SK-N-SH (cell line): Measurements from ENCODE around the gene ATP7B. TPM values are rescaled to one million over a fixed set of nuclear protein-coding genes. Genes with fewer than 3 reads are reported as not detected.

ENCODE experiments used
- CTCF ChIA-PET: fragments of 300-600, 350-600 bp; formaldehyde crosslinking; extraction: SDS; loops from one replicate; lab custom pipeline; 2021; lab: Yijun Ruan, JAX
- POLR2A ChIA-PET: fragments of 350-600 bp; sonication (Branson Sonifier 250); formaldehyde crosslinking; extraction: SDS; loops from one replicate; lab custom pipeline; 2020; ENCODE audit warnings: antibody characterized with exemption, inconsistent platforms; lab: Yijun Ruan, JAX
- DNase-seq: peaks from one replicate; pipeline ENCODE4 v3.0.0; 2012
- H2AFZ ChIP-seq: fragments of 200-600 bp; sonication (generic); 2 replicates; pipeline ENCODE4 v1.8.1; 2016; ENCODE audit warnings: antibody characterized with exemption, mild to moderate bottlenecking, low read depth
- H3F3A ChIP-seq: fragments of 200-600 bp; sonication (generic); replicated peaks from 2 replicates; pipeline ENCODE3; 2016; ENCODE audit warnings: antibody characterized with exemption, mild to moderate bottlenecking; ENCODE audit not compliant: insufficient read depth
- H3K27ac ChIP-seq, 2 experiments: fragments of 200-500 bp in 1 of 2; fragments of 200-600 bp in 1 of 2; sonication (Bioruptor generic) in 1 of 2; sonication (generic), shearing (Covaris generic) in 1 of 2; 2 replicates each; pipeline versions ENCODE4 v1.5.1 to v1.6.1; 2014 to 2016; ENCODE audit warnings: low read depth in 2 of 2, inconsistent platforms in 1 of 2, low read length in 1 of 2, mild to moderate bottlenecking in 1 of 2, mixed read lengths in 1 of 2
- H3K27me3 ChIP-seq: fragments of 200-600 bp; sonication (generic), shearing (Covaris generic); 2 replicates; pipeline ENCODE4 v1.6.1; 2016; ENCODE audit warnings: mixed run types; ENCODE audit not compliant: insufficient read depth
- H3K36me3 ChIP-seq, 2 experiments: fragments of 200-500 bp in 1 of 2; fragments of 200-600 bp in 1 of 2; sonication (Bioruptor generic) in 1 of 2; sonication (generic) in 1 of 2; replicated peaks in 1 of 2; 2 replicates each; pipeline versions ENCODE3 to v1.5.1; 2014 to 2016; ENCODE audit warnings: low read length in 1 of 2, mild to moderate bottlenecking in 1 of 2; ENCODE audit not compliant: insufficient read depth in 2 of 2, control insufficient read depth in 1 of 2
- H3K4me1 ChIP-seq, 2 experiments: fragments of 200-500 bp in 1 of 2; fragments of 200-600 bp in 1 of 2; sonication (Bioruptor generic) in 1 of 2; sonication (generic), shearing (Covaris generic) in 1 of 2; 2 replicates each; pipeline versions ENCODE4 v1.5.1 to v1.6.1; 2014 to 2016; ENCODE audit warnings: low read depth in 1 of 2, low read length in 1 of 2, mixed run types in 1 of 2; ENCODE audit not compliant: insufficient read depth in 2 of 2, control insufficient read depth in 1 of 2
- H3K4me2 ChIP-seq: fragments of 200-600 bp; sonication (generic), shearing (Covaris generic); 2 replicates; pipeline ENCODE4 v1.6.1; 2017; ENCODE audit warnings: mixed run types
- H3K4me3 ChIP-seq, 2 experiments: fragments of 200-500 bp in 1 of 2; fragments of 200-600 bp in 1 of 2; sonication (Bioruptor generic) in 1 of 2; sonication (generic), shearing (Covaris generic) in 1 of 2; 2 replicates each; pipeline versions ENCODE4 v1.5.1 to v1.8.1; 2014 to 2016; ENCODE audit warnings: low read depth in 2 of 2, inconsistent platforms in 1 of 2, low read length in 1 of 2, mild to moderate bottlenecking in 1 of 2, mixed read lengths in 1 of 2, moderate library complexity in 1 of 2
- H3K79me2 ChIP-seq: fragments of 200-600 bp; sonication (generic); 2 replicates; pipeline ENCODE4 v1.8.1; 2017; ENCODE audit warnings: mild to moderate bottlenecking; ENCODE audit not compliant: insufficient read depth
- H3K9ac ChIP-seq: fragments of 200-600 bp; sonication (generic); 2 replicates; pipeline ENCODE4 v1.6.1; 2017; ENCODE audit warnings: mixed run types
- H3K9me2 ChIP-seq: fragments of 200-600 bp; sonication (generic); 2 replicates; pipeline ENCODE4 v1.6.1; 2017; ENCODE audit warnings: mixed run types
- H3K9me3 ChIP-seq: fragments of 200-600 bp; sonication (generic); 2 replicates; pipeline ENCODE4 v1.6.1; 2017; ENCODE audit warnings: mixed run types, mild to moderate bottlenecking, moderate library complexity
- H4K20me1 ChIP-seq: fragments of 200-600 bp; sonication (generic); 2 replicates; pipeline ENCODE4 v1.6.1; 2017; ENCODE audit warnings: mild to moderate bottlenecking, mixed run types; ENCODE audit not compliant: insufficient read depth
- FOSL2 ChIP-seq: IDR thresholded peaks from 2 replicates; pipeline ENCODE4 v1.4.0; 2012; ENCODE audit warnings: low read depth, mild to moderate bottlenecking, moderate library complexity, borderline replicate concordance
- FOXM1 ChIP-seq: IDR thresholded peaks from 2 replicates; pipeline ENCODE4 v1.4.0; 2012; ENCODE audit warnings: low read depth, mild to moderate bottlenecking
- GABPA ChIP-seq: IDR thresholded peaks from 2 replicates; pipeline ENCODE4 v1.4.0; 2012; ENCODE audit warnings: low read depth, mild to moderate bottlenecking
- JUND ChIP-seq: IDR thresholded peaks from 2 replicates; pipeline ENCODE4 v1.4.0; 2012
- NFIC ChIP-seq: IDR thresholded peaks from 2 replicates; pipeline ENCODE4 v1.4.0; 2012; ENCODE audit warnings: borderline replicate concordance
- NRF1 ChIP-seq: IDR thresholded peaks from 2 replicates; pipeline ENCODE4 v1.6.1; 2012; ENCODE audit warnings: low read depth, mild to moderate bottlenecking, low read length
- POLR2AphosphoS5 ChIP-seq: IDR thresholded peaks from 2 replicates; pipeline ENCODE4 v1.6.1; 2012; ENCODE audit warnings: low read depth, low read length
- RFX5 ChIP-seq: IDR thresholded peaks from 2 replicates; pipeline ENCODE4 v1.6.1; 2012; ENCODE audit warnings: mild to moderate bottlenecking, improper control_type of control experiment, low read length
- RXRA ChIP-seq: IDR thresholded peaks from 2 replicates; pipeline ENCODE4 v1.4.0; 2012; ENCODE audit warnings: low read depth, mild to moderate bottlenecking, borderline replicate concordance
- SMC3 ChIP-seq: IDR thresholded peaks from 2 replicates; pipeline ENCODE4 v1.6.1; 2012; ENCODE audit warnings: low read depth, low read length, improper control_type of control experiment
- TAF1 ChIP-seq: IDR thresholded peaks from 2 replicates; pipeline ENCODE4 v1.6.1; 2012; ENCODE audit warnings: low read depth, mild to moderate bottlenecking, low read length, moderate library complexity, borderline replicate concordance
- TEAD4 ChIP-seq: IDR thresholded peaks from 2 replicates; pipeline ENCODE4 v1.4.0; 2012; ENCODE audit warnings: mild to moderate bottlenecking, borderline replicate concordance; ENCODE audit not compliant: insufficient read depth
- WGBS: methylation state at CpG from one replicate; pipeline ENCODE4 v1.1.6; 2017; ENCODE audit warnings: low lambda C conversion rate; 5-methylcytosine and 5-hydroxymethylcytosine counted together
- polyA plus RNA-seq, 3 experiments: library from polyadenylated mRNA; depleted of rRNA; stranded (reverse); fragments of >200 nt; gene quantifications; 2 replicates each; pipeline ENCODE4 v1.2.3, GENCODE V29; 2012
- TF ChIP-seq, protein P1 (sequence below): fragments of 200-600 bp; sonication (generic); IDR thresholded peaks from 2 replicates; pipeline ENCODE4 v1.6.1; 2017; ENCODE audit warnings: antibody characterized with exemption, mild to moderate bottlenecking, moderate library complexity
- TF ChIP-seq, protein P2 (sequence below): fragments of 150-350 bp; IDR thresholded peaks from 2 replicates; pipeline ENCODE4 v1.6.1; 2017; ENCODE audit warnings: antibody characterized with exemption, low read length, low read depth, borderline replicate concordance

The ATP7B gene
- polyA plus RNA-seq, 1 of the 3 experiments (the other 2 are of a cell fraction): 4.4 TPM

DNA sequence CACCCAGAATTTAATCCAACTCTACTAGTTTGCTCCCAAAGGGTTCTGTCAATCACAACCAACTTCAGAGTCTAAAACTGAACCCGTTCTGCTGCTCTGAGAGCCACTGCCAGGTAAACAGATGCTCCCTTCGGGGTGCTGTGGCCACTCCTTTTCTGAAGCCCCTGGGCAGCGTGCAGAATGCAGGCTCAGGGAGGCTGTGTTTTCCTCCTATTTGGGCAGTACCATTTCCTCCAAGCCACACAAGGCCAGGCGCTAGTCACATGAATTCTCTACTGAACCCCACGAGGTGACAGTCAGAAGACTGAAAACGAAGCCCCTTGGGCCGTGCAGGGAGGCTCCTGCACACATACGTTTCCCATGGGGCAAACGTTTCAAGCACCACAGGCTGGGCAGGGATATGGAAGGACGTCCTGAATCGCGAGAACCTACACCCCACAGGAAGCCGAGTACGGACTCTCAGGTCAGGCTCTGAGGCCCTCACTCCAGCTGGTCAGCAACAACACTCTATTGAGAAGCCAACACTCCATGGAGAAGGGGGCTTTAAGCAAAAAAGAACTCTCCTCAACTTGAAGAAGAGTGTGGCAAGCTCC, 77.7 kb downstream of the ATP7B start:
- no peak for DNase-seq
- H3F3A ChIP-seq: no peaks in the 10 kb centered on the region
- ChIA-PET CTCF (no interaction called here), POLR2A (no interaction called here)
- H4K20me1 ChIP-seq: no peaks in the 10 kb centered on the region
- no peaks in the 10 kb centered on the region for H3K27me3 ChIP-seq
- H3K9ac ChIP-seq: no peak overlapping the region
- no peaks in the 10 kb centered on the region for H3K36me3 ChIP-seq
- no peak overlapping the region for H3K4me3 ChIP-seq
- peaks cover 0 to 3% of the 10 kb centered on the region in 2 experiments; a peak in 1 of 4 replicates for H3K4me1 ChIP-seq
- H3K79me2 ChIP-seq: no peaks in the 10 kb centered on the region
- no peak overlapping the region for H3K27ac ChIP-seq
- no peak for TF ChIP-seq SMC3
- TF ChIP-seq FOXM1: no peak
- TF ChIP-seq NRF1: no peak
- TF ChIP-seq, protein P1, sequence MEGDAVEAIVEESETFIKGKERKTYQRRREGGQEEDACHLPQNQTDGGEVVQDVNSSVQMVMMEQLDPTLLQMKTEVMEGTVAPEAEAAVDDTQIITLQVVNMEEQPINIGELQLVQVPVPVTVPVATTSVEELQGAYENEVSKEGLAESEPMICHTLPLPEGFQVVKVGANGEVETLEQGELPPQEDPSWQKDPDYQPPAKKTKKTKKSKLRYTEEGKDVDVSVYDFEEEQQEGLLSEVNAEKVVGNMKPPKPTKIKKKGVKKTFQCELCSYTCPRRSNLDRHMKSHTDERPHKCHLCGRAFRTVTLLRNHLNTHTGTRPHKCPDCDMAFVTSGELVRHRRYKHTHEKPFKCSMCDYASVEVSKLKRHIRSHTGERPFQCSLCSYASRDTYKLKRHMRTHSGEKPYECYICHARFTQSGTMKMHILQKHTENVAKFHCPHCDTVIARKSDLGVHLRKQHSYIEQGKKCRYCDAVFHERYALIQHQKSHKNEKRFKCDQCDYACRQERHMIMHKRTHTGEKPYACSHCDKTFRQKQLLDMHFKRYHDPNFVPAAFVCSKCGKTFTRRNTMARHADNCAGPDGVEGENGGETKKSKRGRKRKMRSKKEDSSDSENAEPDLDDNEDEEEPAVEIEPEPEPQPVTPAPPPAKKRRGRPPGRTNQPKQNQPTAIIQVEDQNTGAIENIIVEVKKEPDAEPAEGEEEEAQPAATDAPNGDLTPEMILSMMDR: no peak
- no peak for TF ChIP-seq NFIC
- TF ChIP-seq, protein P2, sequence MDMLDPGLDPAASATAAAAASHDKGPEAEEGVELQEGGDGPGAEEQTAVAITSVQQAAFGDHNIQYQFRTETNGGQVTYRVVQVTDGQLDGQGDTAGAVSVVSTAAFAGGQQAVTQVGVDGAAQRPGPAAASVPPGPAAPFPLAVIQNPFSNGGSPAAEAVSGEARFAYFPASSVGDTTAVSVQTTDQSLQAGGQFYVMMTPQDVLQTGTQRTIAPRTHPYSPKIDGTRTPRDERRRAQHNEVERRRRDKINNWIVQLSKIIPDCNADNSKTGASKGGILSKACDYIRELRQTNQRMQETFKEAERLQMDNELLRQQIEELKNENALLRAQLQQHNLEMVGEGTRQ: no peak
- TF ChIP-seq RFX5: no peak
- no peak for TF ChIP-seq FOSL2
- TF ChIP-seq JUND: no peak
- TF ChIP-seq GABPA: no peak
- no peak for TF ChIP-seq TEAD4
- no peak for TF ChIP-seq POLR2AphosphoS5
- TF ChIP-seq TAF1: no peak
- no peak for TF ChIP-seq RXRA
- 89% methylated on average over 9 of the region's 14 CpGs for WGBS
- no peaks in the 10 kb centered on the region for H3K9me3 ChIP-seq
- H2AFZ ChIP-seq: no peak overlapping the region
- H3K4me2 ChIP-seq: no peak overlapping the region
- H3K9me2 ChIP-seq: no peaks in the 10 kb centered on the region

DNA sequence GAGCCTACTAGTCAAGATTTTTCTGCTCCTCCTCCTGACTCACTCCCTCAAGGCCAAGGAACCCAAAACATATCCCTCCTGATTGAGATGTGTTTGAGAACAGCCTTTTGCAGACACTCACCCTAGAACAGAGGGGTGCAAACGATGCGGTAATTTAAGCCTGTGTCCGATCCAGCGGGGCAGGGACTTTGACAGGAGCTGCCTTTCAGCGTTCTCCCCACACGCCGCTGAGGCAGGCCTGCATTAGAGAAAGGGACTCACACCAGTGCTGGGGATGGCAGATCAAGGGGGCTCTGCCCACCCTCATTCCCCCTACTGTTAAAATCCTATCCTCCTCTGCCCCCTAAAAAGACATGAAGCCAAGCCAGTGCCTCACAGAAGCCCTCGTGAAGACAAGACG, 79.0 kb downstream of the ATP7B start:
- DNase-seq: no peak
- Histone ChIP-seq H3K9me2 (no peaks in the 10 kb centered on the region), H3K79me2 (no peaks in the 10 kb centered on the region), H3K4me2 (no peak overlapping the region), H3K9me3 (no peaks in the 10 kb centered on the region), H3K36me3 (no peaks in the 10 kb centered on the region), H3K27me3 (no peaks in the 10 kb centered on the region), H3K4me1 (peaks cover 0 to 3% of the 10 kb centered on the region in 2 experiments; a peak in 1 of 4 replicates), H3K4me3 (no peak overlapping the region), H3K9ac (no peak overlapping the region), H3F3A (no peaks in the 10 kb centered on the region), H3K27ac (no peak overlapping the region), H2AFZ (no peak overlapping the region), H4K20me1 (no peaks in the 10 kb centered on the region)
- no peak for TF ChIP-seq NRF1
- 91% methylated on average over 9 of the region's 9 CpGs for WGBS
- POLR2A ChIA-PET: no interaction called here
- CTCF ChIA-PET: no interaction called here
